H1 (cell line): Measurements from ENCODE around the gene TUBGCP3. TPM values are rescaled to one million over a fixed set of nuclear protein-coding genes. Genes with fewer than 3 reads are reported as not detected.

Experiments
- CTCF ChIA-PET: fragments of 300-600 bp; sonication (Branson Sonifier 250); formaldehyde crosslinking; loops from one replicate; lab custom pipeline; 2021; ENCODE audit not compliant: partially characterized antibody; lab: Charles Lee
- POLR2A ChIA-PET: fragments of 300-600 bp; sonication (Branson Sonifier 250); formaldehyde crosslinking; loops from one replicate; lab custom pipeline; 2021; ENCODE audit warnings: inconsistent platforms; ENCODE audit not compliant: partially characterized antibody; lab: Charles Lee
- DNase-seq, 2 experiments: peaks; one replicate each; pipeline versions ENCODE4 v3.0.0 to v3.0.0-alpha.2; 2010 to 2022; ENCODE audit warnings: low spot score in 2 of 2, low read depth in 1 of 2, mixed read lengths in 1 of 2
- FAIRE-seq: peaks from 2 replicates; lab custom pipeline; 2011; peaks lifted over from hg19 to GRCh38; lab: Jason Lieb, UNC
- H2AFZ ChIP-seq: 2 replicates; pipeline ENCODE4 v1.8.1; 2012; ENCODE audit warnings: low read length, inconsistent platforms
- H2AK5ac ChIP-seq: 2 replicates; pipeline ENCODE4 v1.6.1; 2013; ENCODE audit warnings: low read depth, low read length
- H2BK120ac ChIP-seq: replicated peaks from 2 replicates; pipeline ENCODE3; 2013; ENCODE audit warnings: low read depth, low read length, inconsistent platforms
- H2BK12ac ChIP-seq: 2 replicates; pipeline ENCODE4 v1.6.1; 2013; ENCODE audit warnings: low read depth, low read length
- H2BK15ac ChIP-seq: 2 replicates; pipeline ENCODE4 v1.6.1; 2013; ENCODE audit warnings: low read length
- H2BK20ac ChIP-seq: 2 replicates; pipeline ENCODE4 v1.6.1; 2013; ENCODE audit warnings: low read length
- H2BK5ac ChIP-seq: 2 replicates; pipeline ENCODE4 v1.6.1; 2013; ENCODE audit warnings: low read depth, low read length
- H3K14ac ChIP-seq: 2 replicates; pipeline ENCODE4 v1.6.1; 2013; ENCODE audit warnings: inconsistent platforms; ENCODE audit not compliant: insufficient read length
- H3K18ac ChIP-seq: 2 replicates; pipeline ENCODE4 v1.6.1; 2013; ENCODE audit warnings: low read length; ENCODE audit errors: extremely low read depth
- H3K23ac ChIP-seq: 2 replicates; pipeline ENCODE4 v1.6.1; 2013; ENCODE audit warnings: inconsistent platforms; ENCODE audit not compliant: insufficient read length
- H3K23me2 ChIP-seq: 2 replicates; pipeline ENCODE4 v1.6.1; 2013; ENCODE audit warnings: low read depth, low read length
- H3K27ac ChIP-seq: 2 replicates; pipeline ENCODE4 v1.6.1; 2011; ENCODE audit warnings: low read depth, low read length, inconsistent platforms
- H3K27me3 ChIP-seq, 4 experiments: replicated peaks in 1 of 4; 1 replicate in 1 of 4; 2 replicates in 3 of 4; pipeline versions ENCODE4 v1.6.1 to v1.8.1; 2011 to 2013; ENCODE audit warnings: low read length in 3 of 4, mild to moderate bottlenecking in 3 of 4, inconsistent platforms in 2 of 4, mixed read lengths in 2 of 4, moderate library complexity in 1 of 4; ENCODE audit not compliant: control insufficient read depth in 3 of 4, insufficient read depth in 3 of 4; ENCODE audit errors: extremely low read depth in 1 of 4
- H3K36me3 ChIP-seq, 4 experiments: 2 replicates each; pipeline versions ENCODE4 v1.6.1 to v1.8.1; 2011 to 2013; ENCODE audit warnings: mild to moderate bottlenecking in 4 of 4, low read length in 3 of 4, moderate library complexity in 2 of 4, control low read depth in 1 of 4, inconsistent platforms in 1 of 4; ENCODE audit not compliant: insufficient read depth in 4 of 4, control insufficient read depth in 2 of 4
- H3K4ac ChIP-seq: replicated peaks from 2 replicates; pipeline ENCODE3; 2013; ENCODE audit warnings: low read length, low read depth, mixed read lengths, inconsistent platforms; ENCODE audit not compliant: insufficient read length
- H3K4me1 ChIP-seq, 4 experiments: replicated peaks in 1 of 4; 1 replicate in 1 of 4; 2 replicates in 3 of 4; pipeline versions ENCODE4 v1.6.1 to v1.8.1; 2011 to 2013; ENCODE audit warnings: low read length in 3 of 4, inconsistent platforms in 2 of 4, mixed read lengths in 1 of 4; ENCODE audit not compliant: insufficient read depth in 4 of 4, control insufficient read depth in 3 of 4
- H3K4me2 ChIP-seq, 2 experiments: 2 replicates each; pipeline versions ENCODE4 v1.6.1 to v1.8.1; 2011 to 2013; ENCODE audit warnings: low read depth in 2 of 2, low read length in 2 of 2, control low read depth in 1 of 2, inconsistent platforms in 1 of 2, mild to moderate bottlenecking in 1 of 2; ENCODE audit not compliant: insufficient read depth in 1 of 2
- H3K4me3 ChIP-seq, 4 experiments: fragments of 200-600, 300-600 bp in 1 of 4; sonication (generic), shearing (Covaris generic), sonication (Bioruptor Twin) in 1 of 4; 2 replicates each; pipeline versions ENCODE4 v1.5.1 to v1.8.1; 2011 to 2016; ENCODE audit warnings: low read length in 4 of 4, low read depth in 3 of 4, control low read depth in 2 of 4, inconsistent platforms in 2 of 4, mild to moderate bottlenecking in 2 of 4, mixed read lengths in 1 of 4, moderate library complexity in 1 of 4; ENCODE audit not compliant: insufficient read depth in 2 of 4; ENCODE audit errors: extremely low read depth in 1 of 4
- H3K56ac ChIP-seq: replicated peaks from 2 replicates; pipeline ENCODE3; 2013; ENCODE audit warnings: low read depth, mild to moderate bottlenecking, mixed read lengths, low read length, inconsistent platforms; ENCODE audit not compliant: insufficient read length
- H3K79me1 ChIP-seq: 2 replicates; pipeline ENCODE4 v1.6.1; 2013; ENCODE audit warnings: low read depth, low read length, control low read depth
- H3K79me2 ChIP-seq, 2 experiments: 2 replicates each; pipeline versions ENCODE4 v1.6.1 to v1.8.1; 2012 to 2013; ENCODE audit warnings: low read length in 2 of 2, mild to moderate bottlenecking in 2 of 2, inconsistent platforms in 1 of 2; ENCODE audit not compliant: insufficient read depth in 2 of 2, control insufficient read depth in 1 of 2
- H3K9ac ChIP-seq, 4 experiments: replicated peaks in 1 of 4; 1 replicate in 1 of 4; 2 replicates in 3 of 4; pipeline versions ENCODE4 v1.6.1 to v1.8.1; 2011 to 2013; ENCODE audit warnings: low read depth in 3 of 4, low read length in 3 of 4, control low read depth in 2 of 4, mild to moderate bottlenecking in 2 of 4, moderate library complexity in 2 of 4, inconsistent platforms in 1 of 4; ENCODE audit errors: extremely low read depth in 1 of 4
- H3K9me3 ChIP-seq, 2 experiments: 2 replicates each; pipeline versions ENCODE4 v1.6.1 to v1.8.1; 2012 to 2013; ENCODE audit warnings: mild to moderate bottlenecking in 2 of 2, moderate library complexity in 2 of 2, control low read depth in 1 of 2, inconsistent platforms in 1 of 2, low read depth in 1 of 2, low read length in 1 of 2, mixed read lengths in 1 of 2; ENCODE audit not compliant: insufficient read depth in 2 of 2
- H4K20me1 ChIP-seq, 2 experiments: replicated peaks in 1 of 2; 2 replicates each; pipeline versions ENCODE3 to v1.8.1; 2011 to 2013; ENCODE audit warnings: inconsistent platforms in 2 of 2, low read length in 2 of 2, mild to moderate bottlenecking in 1 of 2; ENCODE audit not compliant: insufficient read depth in 2 of 2, control insufficient read depth in 1 of 2
- H4K5ac ChIP-seq: 2 replicates; pipeline ENCODE4 v1.6.1; 2013; ENCODE audit warnings: low read length, low read depth, mixed read lengths, inconsistent platforms; ENCODE audit not compliant: insufficient read length
- H4K8ac ChIP-seq: 2 replicates; pipeline ENCODE4 v1.8.0; 2013; ENCODE audit warnings: mild to moderate bottlenecking, moderate library complexity, low read length, inconsistent platforms; ENCODE audit not compliant: insufficient read depth; ENCODE audit errors: extremely low read depth
- H4K91ac ChIP-seq: replicated peaks from 2 replicates; pipeline ENCODE3; 2013; ENCODE audit warnings: low read length, mixed read lengths, inconsistent platforms; ENCODE audit not compliant: insufficient read length
- EGR1 ChIP-seq: IDR thresholded peaks from 2 replicates; pipeline ENCODE4 v1.6.1; 2011; ENCODE audit warnings: low read depth, low read length, borderline replicate concordance
- KDM4A ChIP-seq: IDR thresholded peaks from one replicate; pipeline ENCODE4 v1.7.1; 2012; ENCODE audit warnings: low read depth, mild to moderate bottlenecking, moderate library complexity, low read length, inconsistent platforms; ENCODE audit not compliant: severe bottlenecking
- POLR2A ChIP-seq, 2 experiments: IDR thresholded peaks; 1 replicate in 1 of 2; 2 replicates in 1 of 2; pipeline ENCODE4 v1.6.1; 2011; ENCODE audit warnings: low read depth in 2 of 2, low read length in 2 of 2, mild to moderate bottlenecking in 2 of 2; ENCODE audit errors: control extremely low read depth in 1 of 2
- SAP30 ChIP-seq: fragments of 300-600 bp; sonication (generic); IDR thresholded peaks from 2 replicates; pipeline ENCODE4 v1.7.1; 2012; ENCODE audit warnings: low read length, moderate library complexity, mild to moderate bottlenecking, inconsistent platforms; ENCODE audit not compliant: insufficient read depth, insufficient replicate concordance
- WGBS, 2 experiments: shearing (Covaris generic) in 1 of 2; methylation state at CpG; one replicate each; pipeline versions ENCODE4 v1.1.6 to v1.1.7; 2013 to 2015; ENCODE audit warnings: low lambda C conversion rate in 2 of 2, mixed read lengths in 2 of 2, inconsistent platforms in 1 of 2, low coverage in 1 of 2, missing lambda C conversion rate in 1 of 2; ENCODE audit not compliant: insufficient replicate concordance in 2 of 2, insufficient coverage in 1 of 2, insufficient read length in 1 of 2; ENCODE audit errors: extremely low coverage in 1 of 2, missing lambda C conversion rate in 1 of 2; 5-methylcytosine and 5-hydroxymethylcytosine counted together
- polyA plus RNA-seq, 7 experiments: library from polyadenylated mRNA; depleted of rRNA in 3 of 7; stranded (reverse) in 5 of 7; unstranded in 2 of 7; fragments of >200 nt in 5 of 7; fragments of 200-250 nt in 2 of 7; gene quantifications; 1 replicate in 5 of 7; 2 replicates in 1 of 7; 4 replicates in 1 of 7; pipeline versions ENCODE4 v1.2.1 to v1.2.3, GENCODE V29; 2011 to 2013; ENCODE audit warnings: missing spikeins in 2 of 7, mixed read lengths in 2 of 7
- total RNA-seq: library from RNA; stranded (reverse); fragmentation: NEBNext Ultra II Directional; extraction: Animal tissue kit (Norgen Biotek cat#: 25700); gene quantifications from 2 replicates; pipeline ENCODE4 v1.2.1, GENCODE V29; 2021
- TF ChIP-seq, protein P1 (sequence below): IDR thresholded peaks from 2 replicates; pipeline ENCODE4 v1.6.1; 2012; ENCODE audit warnings: inconsistent platforms

The TUBGCP3 gene
- total and polyA plus RNA-seq, 2 of the 8 experiments (the other 6 are each of a cell fraction or from before 2014, with no cell fraction given): 27.0 to 31.7 TPM

DNA sequence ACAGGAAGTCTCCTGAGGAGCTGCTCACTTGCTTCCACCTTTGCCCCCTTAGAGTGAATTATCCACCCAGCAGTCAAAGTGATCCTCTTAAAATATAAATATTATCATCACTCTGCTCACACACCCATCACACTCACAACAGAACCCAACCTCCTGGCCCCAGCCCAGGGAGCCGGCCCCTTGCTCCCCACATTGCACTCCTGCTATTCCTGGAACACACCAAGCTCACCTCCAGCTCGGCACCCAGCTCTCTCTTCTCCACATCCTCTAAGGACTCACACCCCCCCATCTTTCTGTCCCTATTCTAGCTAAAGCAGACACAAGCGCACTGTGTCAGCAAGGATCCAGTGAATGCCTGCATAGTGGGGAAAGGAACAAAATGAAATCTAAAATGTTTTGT, 7.0 kb downstream of the TUBGCP3 start:
- H2BK15ac ChIP-seq: no peak overlapping the region
- no peak overlapping the region for H2BK12ac ChIP-seq
- H2BK20ac ChIP-seq: no peak overlapping the region
- H3K18ac ChIP-seq: no peak overlapping the region
- peaks cover 0 to 5% of the 10 kb centered on the region in 2 experiments; a peak in 1 of 4 replicates for H3K9me3 ChIP-seq
- H3K4me1 ChIP-seq: peaks cover 0 to 6% (median 2%) of the 10 kb centered on the region in 4 experiments; a peak in 2 of 7 replicates
- H3K36me3 ChIP-seq: no peaks in the 10 kb centered on the region; a peak in 1 of 8 replicates
- no peak overlapping the region for H2BK120ac ChIP-seq
- H4K91ac ChIP-seq: no peak overlapping the region
- H4K20me1 ChIP-seq: peaks cover 0 to 10% of the 10 kb centered on the region in 2 experiments
- 85% methylated on average over 3 of the region's 3 CpGs; no CpG with 5 or more reads in 1 of the 2 experiments for WGBS, 2 experiments
- TF ChIP-seq KDM4A (no peak), POLR2A (IDR thresholded peaks at IDR 0.05; ENCODE audit: control extremely low read depth in 1 of 2, low read depth in 2 of 2, low read length in 2 of 2) (no peak), SAP30 (no peak), EGR1 (no peak)
- TF ChIP-seq, protein P1, sequence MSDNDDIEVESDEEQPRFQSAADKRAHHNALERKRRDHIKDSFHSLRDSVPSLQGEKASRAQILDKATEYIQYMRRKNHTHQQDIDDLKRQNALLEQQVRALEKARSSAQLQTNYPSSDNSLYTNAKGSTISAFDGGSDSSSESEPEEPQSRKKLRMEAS: no peak
- H3K23ac ChIP-seq: no peak overlapping the region
- H3K27me3 ChIP-seq: no peaks in the 10 kb centered on the region
- no peak overlapping the region for H3K27ac ChIP-seq
- no peak overlapping the region for H4K8ac ChIP-seq
- FAIRE-seq (no peak), DNase-seq (no peak)
- no peak overlapping the region for H2AK5ac ChIP-seq
- H3K4me3 ChIP-seq: no peak overlapping the region
- H4K5ac ChIP-seq: no peak overlapping the region
- no peak overlapping the region for H3K14ac ChIP-seq
- H2AFZ ChIP-seq: no peak overlapping the region
- peaks cover 7% of the 10 kb centered on the region for H3K79me1 ChIP-seq
- no peak overlapping the region for H3K4me2 ChIP-seq
- peaks cover 14 to 90% of the 10 kb centered on the region in 2 experiments for H3K79me2 ChIP-seq
- H3K23me2 ChIP-seq: no peaks in the 10 kb centered on the region
- no peak overlapping the region for H2BK5ac ChIP-seq
- ChIA-PET POLR2A (no interaction called here), CTCF (interaction anchor here (0.5 to 0.9 kb wide), 4 partner anchors 9 to 294 kb away, joined by 3 to 4 read pairs (median 3); no protein-coding TSS in a partner anchor)
- H3K4ac ChIP-seq: no peak overlapping the region
- H3K56ac ChIP-seq: no peak overlapping the region
- no peak overlapping the region for H3K9ac ChIP-seq
